B cell (primary cell): ENCODE data around the gene NTM. TPM values are rescaled to one million over a fixed set of nuclear protein-coding genes. Genes with fewer than 3 reads are reported as not detected.

Experiments
- ATAC-seq: fragments of 200-7000 bp; cut with Tn5 transposase; one replicate; pipeline ENCODE4 v1.10.0; 2021; ENCODE audit warnings: low read depth, mild to moderate bottlenecking, moderate number of reproducible peaks, moderate library complexity
- CTCF ChIA-PET: fragments of 350-600 bp; sonication (Branson Sonifier 250); formaldehyde crosslinking; loops from one replicate; lab custom pipeline; 2021; ENCODE audit warnings: antibody characterized with exemption, inconsistent platforms; lab: Charles Lee
- POLR2A ChIA-PET: fragments of 350-600 bp; sonication (Branson Sonifier 250); formaldehyde crosslinking; loops from one replicate; lab custom pipeline; 2021; ENCODE audit warnings: antibody characterized with exemption; lab: Charles Lee
- DNase-seq: peaks from one replicate; pipeline ENCODE4 v3.0.0; 2013
- H2AFZ ChIP-seq: 2 replicates; pipeline ENCODE4 v1.6.1; 2012; ENCODE audit warnings: mild to moderate bottlenecking, low read depth, low read length; ENCODE audit not compliant: insufficient read depth, poor library complexity, severe bottlenecking
- H3K27ac ChIP-seq, 2 donors: 1 replicate in 1 of 2; 2 replicates in 1 of 2; pipeline ENCODE4 v1.5.1; 2012 to 2013; ENCODE audit warnings: low read length in 2 of 2, mild to moderate bottlenecking in 2 of 2, moderate library complexity in 1 of 2
- H3K27me3 ChIP-seq, 4 experiments: fragments of 200-600 bp in 1 of 4; sonication (generic) in 1 of 4; replicated peaks in 1 of 4; 1 replicate in 2 of 4; 2 replicates in 2 of 4; pipeline versions ENCODE4 v1.6.1 to v1.7.0; 2013 to 2016; ENCODE audit warnings: low read length in 3 of 4, mild to moderate bottlenecking in 2 of 4, mixed read lengths in 1 of 4, moderate library complexity in 1 of 4; ENCODE audit not compliant: insufficient read depth in 4 of 4, control insufficient read depth in 3 of 4; ENCODE audit errors: control extremely low read depth in 1 of 4
- H3K36me3 ChIP-seq, 2 experiments: replicated peaks in 1 of 2; 1 replicate in 1 of 2; 2 replicates in 1 of 2; pipeline versions ENCODE4 v1.6.1 to v1.7.1; 2013; ENCODE audit warnings: low read length in 1 of 2; ENCODE audit not compliant: insufficient read depth in 2 of 2, control insufficient read depth in 1 of 2; ENCODE audit errors: control extremely low read depth in 1 of 2, extremely low read depth in 1 of 2
- H3K4me1 ChIP-seq, 2 donors: fragments of 200-600 bp in 1 of 2; sonication (generic) in 1 of 2; 1 replicate in 1 of 2; 2 replicates in 1 of 2; pipeline versions ENCODE4 v1.5.1 to v1.6.1; 2013 to 2017; ENCODE audit warnings: low read length in 2 of 2; ENCODE audit not compliant: control insufficient read depth in 2 of 2, insufficient read depth in 2 of 2
- H3K4me2 ChIP-seq: replicated peaks from 2 replicates; pipeline ENCODE3; 2012; ENCODE audit warnings: mild to moderate bottlenecking, low read depth, low read length; ENCODE audit not compliant: poor library complexity, severe bottlenecking
- H3K4me3 ChIP-seq, 5 experiments: fragments of 200-600 bp in 1 of 5; sonication (generic) in 1 of 5; 1 replicate in 3 of 5; 2 replicates in 2 of 5; pipeline versions ENCODE4 v1.5.1 to v1.7.0; 2011 to 2016; ENCODE audit warnings: low read length in 4 of 5, mild to moderate bottlenecking in 4 of 5, low read depth in 2 of 5, control low read depth in 1 of 5, moderate library complexity in 1 of 5; ENCODE audit not compliant: insufficient read depth in 1 of 5; ENCODE audit errors: control extremely low read depth in 1 of 5, extremely low read depth in 1 of 5
- H3K79me2 ChIP-seq: fragments of 200-600 bp; sonication (generic); one replicate; pipeline ENCODE4 v1.6.0; 2016; ENCODE audit warnings: low read length; ENCODE audit not compliant: control insufficient read depth, insufficient read depth
- H3K9ac ChIP-seq: fragments of 200-600 bp; sonication (generic); 2 replicates; pipeline ENCODE4 v1.6.1; 2017; ENCODE audit warnings: mild to moderate bottlenecking, low read length, moderate library complexity
- H3K9me3 ChIP-seq, 3 donors: one replicate each; pipeline versions ENCODE4 v1.6.1 to v1.7.1; 2013; ENCODE audit warnings: low read length in 2 of 3; ENCODE audit not compliant: control insufficient read depth in 2 of 3, insufficient read depth in 1 of 3; ENCODE audit errors: control extremely low read depth in 1 of 3
- H4K20me1 ChIP-seq: 2 replicates; pipeline ENCODE4 v1.6.0; 2012; ENCODE audit warnings: mild to moderate bottlenecking, low read length; ENCODE audit not compliant: insufficient read depth, control insufficient read depth, poor library complexity, severe bottlenecking
- H3K27ac Mint-ChIP-seq: one replicate; pipeline ENCODE4 v1.8.0; 2021; ENCODE audit warnings: mixed read lengths
- H3K27me3 Mint-ChIP-seq: one replicate; pipeline ENCODE4 v1.8.0; 2021; ENCODE audit warnings: mixed read lengths
- H3K4me1 Mint-ChIP-seq: one replicate; pipeline ENCODE4 v1.8.0; 2021; ENCODE audit warnings: mixed read lengths
- H3K4me3 Mint-ChIP-seq: one replicate; pipeline ENCODE4 v1.8.0; 2021; ENCODE audit warnings: mixed read lengths
- H3K9me3 Mint-ChIP-seq: one replicate; pipeline ENCODE4 v1.8.0; 2022; ENCODE audit warnings: mixed read lengths; ENCODE audit not compliant: insufficient read depth
- EZH2 ChIP-seq: IDR thresholded peaks from 2 replicates; pipeline ENCODE4 v1.6.1; 2012; ENCODE audit warnings: borderline replicate concordance, low read depth, mild to moderate bottlenecking, moderate library complexity, low read length; ENCODE audit not compliant: insufficient read depth, poor library complexity, severe bottlenecking
- WGBS: methylation state at CpG from one replicate; pipeline ENCODE4 v1.1.5; 2013; ENCODE audit warnings: missing lambda C conversion rate; ENCODE audit not compliant: insufficient coverage; 5-methylcytosine and 5-hydroxymethylcytosine counted together
- intact Hi-C: fragments of 100-400 bp; cut with micrococcal nuclease; formaldehyde crosslinking; loops from one replicate; pipeline ENCODE4 v1.10.0; 2022
- polyA plus RNA-seq: library from polyadenylated mRNA; depleted of rRNA; stranded (reverse); fragments of >200 nt; gene quantifications from 2 replicates; pipeline ENCODE4 v1.2.3, GENCODE V29; 2012
- total RNA-seq, 2 donors: library from RNA; stranded (reverse); fragments of 120-200 nt in 1 of 2; gene quantifications; 1 replicate in 1 of 2; 2 replicates in 1 of 2; pipeline versions ENCODE4 v1.2.3 to v1.2.4, GENCODE V29; 2013 to 2022
- TF ChIP-seq, protein P1 (sequence below): fragments of 200-600 bp; IDR thresholded peaks from one replicate; pipeline ENCODE4 v1.8.0; 2022; ENCODE audit warnings: antibody characterized with exemption, mild to moderate bottlenecking

NTM gene
- total and polyA plus RNA-seq, 2 donors (not counting 1 experiment from before 2014, with no cell fraction given): not detected

DNA sequence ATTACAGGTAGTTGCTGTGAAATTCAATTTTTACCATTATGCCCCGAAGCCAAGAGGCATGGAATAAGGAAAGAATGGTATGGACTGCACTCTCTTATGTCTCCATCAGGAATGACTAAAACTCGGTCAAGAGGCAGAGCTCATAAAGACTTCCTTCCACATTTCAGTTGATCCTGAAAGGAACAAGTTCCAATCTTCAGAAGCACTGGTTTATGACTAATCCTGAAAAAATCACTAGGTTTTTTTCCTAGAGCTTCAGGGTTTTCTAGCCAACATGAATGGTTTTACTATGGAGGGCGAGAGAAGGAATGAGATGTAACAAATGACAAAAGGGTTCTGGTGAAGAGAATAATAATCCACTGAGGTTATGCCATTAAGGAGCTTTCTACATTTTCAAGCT, 832.2 kb downstream of the NTM start:
- Mint-ChIP-seq H3K27ac (no peak overlapping the region), H3K4me1 (no peaks in the 10 kb centered on the region), H3K9me3 (no peaks in the 10 kb centered on the region), H3K27me3 (no peaks in the 10 kb centered on the region), H3K4me3 (no peak overlapping the region)
- Histone ChIP-seq H3K9me3 (peaks cover 0 to 3% (median 2%) of the 10 kb centered on the region in 3 donors), H3K4me2 (no peak overlapping the region), H3K27ac (no peak overlapping the region), H3K79me2 (no peaks in the 10 kb centered on the region), H2AFZ (no peak overlapping the region), H4K20me1 (no peaks in the 10 kb centered on the region), H3K36me3 (no peaks in the 10 kb centered on the region), H3K4me1 (no peaks in the 10 kb centered on the region), H3K27me3 (no peaks in the 10 kb centered on the region), H3K9ac (no peak overlapping the region), H3K4me3 (no peak overlapping the region)
- DNase-seq: no peak
- no CpG with 5 or more reads among the region's 3 CpGs for WGBS
- no peak for TF ChIP-seq EZH2
- TF ChIP-seq, protein P1, sequence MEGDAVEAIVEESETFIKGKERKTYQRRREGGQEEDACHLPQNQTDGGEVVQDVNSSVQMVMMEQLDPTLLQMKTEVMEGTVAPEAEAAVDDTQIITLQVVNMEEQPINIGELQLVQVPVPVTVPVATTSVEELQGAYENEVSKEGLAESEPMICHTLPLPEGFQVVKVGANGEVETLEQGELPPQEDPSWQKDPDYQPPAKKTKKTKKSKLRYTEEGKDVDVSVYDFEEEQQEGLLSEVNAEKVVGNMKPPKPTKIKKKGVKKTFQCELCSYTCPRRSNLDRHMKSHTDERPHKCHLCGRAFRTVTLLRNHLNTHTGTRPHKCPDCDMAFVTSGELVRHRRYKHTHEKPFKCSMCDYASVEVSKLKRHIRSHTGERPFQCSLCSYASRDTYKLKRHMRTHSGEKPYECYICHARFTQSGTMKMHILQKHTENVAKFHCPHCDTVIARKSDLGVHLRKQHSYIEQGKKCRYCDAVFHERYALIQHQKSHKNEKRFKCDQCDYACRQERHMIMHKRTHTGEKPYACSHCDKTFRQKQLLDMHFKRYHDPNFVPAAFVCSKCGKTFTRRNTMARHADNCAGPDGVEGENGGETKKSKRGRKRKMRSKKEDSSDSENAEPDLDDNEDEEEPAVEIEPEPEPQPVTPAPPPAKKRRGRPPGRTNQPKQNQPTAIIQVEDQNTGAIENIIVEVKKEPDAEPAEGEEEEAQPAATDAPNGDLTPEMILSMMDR: no peak
- intact Hi-C loops: no loop called here
- ATAC-seq: no peak
- ChIA-PET POLR2A (no interaction called here), CTCF (no interaction called here)

DNA sequence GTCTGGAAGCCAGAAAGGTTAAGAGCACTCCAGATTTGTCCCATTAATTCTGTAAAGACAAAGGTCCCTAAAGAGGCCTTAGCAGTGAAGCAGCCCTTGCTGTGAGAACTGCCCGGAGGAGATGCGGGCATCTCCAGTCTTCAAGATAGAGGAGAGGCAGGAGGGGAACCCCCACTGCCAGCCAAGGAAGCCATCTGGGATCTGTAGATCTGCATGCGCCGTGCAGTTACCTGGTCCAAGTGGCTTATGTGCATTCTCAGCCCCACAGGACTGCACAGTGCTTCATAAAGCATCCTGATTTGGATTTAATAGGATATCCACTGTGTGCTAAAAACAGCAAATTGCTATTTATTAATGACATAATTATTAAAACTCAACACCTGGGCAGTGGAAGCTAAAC, 834.6 kb downstream of the NTM start:
- Mint-ChIP-seq H3K4me1 (no peaks in the 10 kb centered on the region), H3K4me3 (no peak overlapping the region), H3K27me3 (no peaks in the 10 kb centered on the region), H3K9me3 (no peaks in the 10 kb centered on the region), H3K27ac (no peak overlapping the region)
- no peak for ATAC-seq
- Histone ChIP-seq H3K36me3 (no peaks in the 10 kb centered on the region), H3K27ac (no peak overlapping the region), H3K79me2 (no peaks in the 10 kb centered on the region), H4K20me1 (no peaks in the 10 kb centered on the region), H3K4me3 (no peak overlapping the region), H3K9me3 (peaks cover 0 to 3% (median 2%) of the 10 kb centered on the region in 3 donors), H3K4me1 (no peaks in the 10 kb centered on the region), H2AFZ (no peak overlapping the region), H3K27me3 (no peaks in the 10 kb centered on the region), H3K9ac (no peak overlapping the region), H3K4me2 (no peak overlapping the region)
- intact Hi-C loops: no loop called here
- DNase-seq: no peak
- ChIA-PET POLR2A (no interaction called here), CTCF (no interaction called here)
- TF ChIP-seq EZH2: no peak
- TF ChIP-seq, protein P1: no peak
- WGBS: 90% methylated on average over 4 of the region's 4 CpGs
